G401 (cell line): ENCODE data around the gene TRIM9. TPM values are rescaled to one million over a fixed set of nuclear protein-coding genes. Genes with fewer than 3 reads are reported as not detected.
A peak's percentile ranks its signal among the peaks of the same experiment; 100 is the strongest.

Experiments used
- DNase-seq: peaks from one replicate; pipeline ENCODE4 v3.0.0-alpha.2; 2015; ENCODE audit warnings: low spot score
- in situ Hi-C: cut with HindIII; loops from 2 replicates; pipeline ENCODE4 v1.10.0; 2016; ENCODE audit warnings: low sequenced_read_pairs, mixed read lengths
- total RNA-seq: library from RNA; depleted of rRNA; stranded (reverse); fragments of >200 nt; shearing (Covaris generic); gene quantifications from 2 replicates; pipeline ENCODE4 v1.2.3, GENCODE V29; 2014; rRNA removed

Gene TRIM9
- total RNA-seq, result 0.31 and 0.41 TPM in 2 replicates

- peak; percentile 98 for DNase-seq
- in situ Hi-C loops, result no loop called here
Observed at GRCh38 chr14:51094901-51095853, at the start of gene TRIM9. Gene TRIM9, minus strand, starts transcription at chr14:51095105. Its CDS starts 166 bp downstream, at chr14:51094939.

- DNase-seq, result no peak
- in situ Hi-C loops, result no loop called here
Observed at GRCh38 chr14:51140856-51141255, 46.0 kb upstream of the TRIM9 start.

DNA sequence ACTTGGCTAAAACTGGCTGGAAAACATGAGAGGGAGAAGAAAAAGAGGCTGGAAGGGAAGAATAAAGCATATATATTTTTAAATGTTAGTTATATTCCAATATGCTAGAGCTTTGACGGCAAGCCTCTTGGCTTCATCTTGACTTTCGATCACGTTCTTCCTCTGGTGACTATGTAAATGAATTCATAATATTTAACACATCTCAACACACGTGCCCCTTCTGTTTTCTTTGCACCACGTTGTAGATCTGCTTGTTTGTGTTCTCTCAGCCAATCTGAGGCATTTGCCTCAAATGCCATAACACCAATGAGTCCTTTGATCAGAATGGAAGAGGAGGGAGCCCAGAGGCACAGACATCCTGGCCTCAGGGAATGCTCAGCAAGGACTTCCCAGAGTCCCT is 45.4 kb upstream of the TRIM9 start:
- DNase-seq, result no peak
- in situ Hi-C loops, result no loop called here

GRCh38 chr14:51139121-51139681 is 44.3 kb upstream of the TRIM9 start:
- in situ Hi-C loops, result no loop called here

DNA sequence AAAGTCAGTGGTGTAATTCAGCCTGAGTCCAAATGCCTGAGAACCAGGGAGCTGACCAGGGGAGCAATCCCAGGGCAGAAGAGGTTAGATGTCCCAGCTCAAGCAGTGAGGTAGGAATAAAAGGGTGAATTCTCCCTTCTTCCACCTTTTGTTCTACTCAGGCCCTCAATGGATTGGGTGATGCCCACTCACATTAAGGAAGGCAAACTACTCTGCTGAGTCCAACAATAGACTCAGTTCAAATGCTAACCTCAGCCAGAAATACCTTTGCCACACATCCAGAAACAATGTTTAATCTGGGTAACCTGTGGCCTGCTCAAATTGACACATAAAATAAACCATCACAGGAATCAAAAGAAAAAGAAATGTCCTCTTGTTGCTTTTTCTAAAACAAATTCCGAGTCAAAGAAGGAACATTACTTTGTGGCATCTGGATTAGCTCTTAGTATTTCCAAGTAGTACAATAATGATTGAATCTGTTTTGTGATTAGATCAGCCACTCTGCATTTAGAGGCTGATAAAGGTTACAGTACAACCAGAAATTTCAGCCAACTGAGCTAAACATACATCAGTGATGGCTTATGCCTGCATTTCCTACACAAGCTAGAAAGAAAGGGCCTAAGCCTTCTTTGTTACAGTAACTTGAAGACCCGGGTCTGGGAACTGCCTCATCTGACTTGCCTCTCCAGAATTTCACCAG is 43.6 kb upstream of the TRIM9 start:
- in situ Hi-C loops, result no loop called here
- no peak for DNase-seq

More at GRCh38 chr14:51139121-51139681, 44.3 kb upstream of the TRIM9 start:
- peak; percentile 8 for DNase-seq

DNA sequence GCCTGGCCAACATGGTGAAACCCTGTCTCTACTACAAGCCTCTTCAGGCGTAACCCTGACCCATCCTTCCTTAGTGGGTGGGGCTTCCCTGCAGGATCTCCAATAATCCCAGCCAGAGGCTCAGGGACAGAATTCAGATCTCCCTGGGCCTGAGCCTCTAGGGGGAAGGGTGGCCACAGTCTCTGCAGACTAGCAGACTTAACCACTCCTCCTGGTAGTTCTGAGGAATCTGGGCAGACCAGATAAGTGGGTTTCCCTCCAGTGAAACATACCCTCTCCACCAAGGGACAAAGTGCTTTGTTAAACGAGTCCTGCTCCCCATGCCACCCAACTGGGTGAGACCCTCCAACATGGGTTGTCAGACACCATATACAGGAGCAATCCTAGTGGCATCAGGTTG is 36.6 kb upstream of the TRIM9 start:
- DNase-seq, result no peak
- in situ Hi-C loops, result no loop called here

GRCh38 chr14:51129130-51129529 is 34.2 kb upstream of the TRIM9 start:
- in situ Hi-C loops, result no loop called here
- no peak for DNase-seq

- no peak for DNase-seq
- in situ Hi-C loops, result no loop called here
Observed at GRCh38 chr14:51124029-51124428, 29.1 kb upstream of the TRIM9 start.

DNA sequence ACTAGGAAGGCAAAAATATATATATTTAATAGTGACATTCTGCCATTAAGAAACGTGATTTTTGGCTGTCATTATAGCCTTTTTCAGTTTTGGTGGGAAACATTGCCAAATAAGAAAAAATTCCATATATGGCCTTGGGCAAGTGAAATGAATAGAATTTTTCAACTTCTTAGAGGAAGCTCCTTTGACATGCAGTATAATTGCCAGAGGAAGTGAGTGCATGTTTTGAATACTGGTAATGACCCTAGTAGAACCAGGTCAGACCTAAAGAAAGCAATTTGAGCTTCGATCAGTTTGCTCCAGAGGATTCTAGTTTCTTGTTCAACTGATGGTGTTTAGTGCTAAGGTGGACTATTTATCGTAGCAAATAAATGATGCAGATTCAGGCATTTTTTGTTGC is 26.2 kb upstream of the TRIM9 start:
- in situ Hi-C loops, result no loop called here

DNA sequence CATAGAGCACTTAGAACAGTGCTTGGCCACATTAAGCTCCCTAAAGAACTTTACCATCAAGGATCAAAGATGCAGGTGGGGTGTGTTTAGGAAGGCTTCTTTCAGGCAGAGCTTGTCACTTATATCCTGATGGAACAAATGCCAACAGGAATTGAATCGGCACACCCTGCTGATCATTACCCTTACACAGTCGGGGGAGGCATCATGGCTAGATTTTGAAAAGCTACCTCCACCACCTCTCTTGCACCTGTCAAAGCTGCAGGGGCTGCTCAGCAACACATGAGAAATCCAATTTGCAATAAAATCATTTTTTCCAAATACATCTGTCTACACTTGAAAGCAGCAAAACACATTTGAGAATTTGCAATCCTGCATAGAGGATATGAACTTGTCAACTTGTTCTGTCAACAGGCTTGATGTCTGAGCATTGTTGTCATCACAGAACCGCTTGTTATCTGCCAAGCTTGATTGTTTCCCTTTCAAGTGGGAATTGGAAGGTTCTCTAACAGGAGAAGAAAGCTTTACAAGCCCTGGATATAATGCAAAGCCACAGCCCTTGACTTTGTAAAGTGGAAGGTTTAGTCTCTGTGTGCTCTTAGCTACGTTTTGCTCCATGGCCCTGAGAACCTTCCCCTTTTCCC is 24.6 kb upstream of the TRIM9 start:
- no peak for DNase-seq
- in situ Hi-C loops, result no loop called here

More for the DNA sequence above, 26.2 kb upstream of the TRIM9 start:
- DNase-seq, result no peak

DNA sequence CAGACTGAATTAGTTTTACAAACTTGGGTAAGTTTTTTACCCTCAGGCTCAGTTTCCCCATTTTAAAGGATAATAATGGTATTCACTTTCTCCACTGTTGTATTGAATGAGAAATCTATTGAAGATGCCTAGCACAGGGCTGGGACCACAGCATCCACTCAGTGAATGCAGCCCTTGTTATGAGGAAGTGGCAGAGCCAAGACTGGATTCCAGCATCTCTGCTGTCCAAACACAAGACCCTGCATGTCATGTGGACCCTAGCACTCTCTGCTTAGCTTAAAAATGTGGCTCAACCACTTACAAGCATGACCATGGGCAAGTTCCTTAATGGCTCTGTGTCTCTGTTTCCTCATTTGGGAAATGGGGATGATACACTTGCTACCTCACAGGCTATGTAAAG is 24.1 kb upstream of the TRIM9 start:
- no peak for DNase-seq
- in situ Hi-C loops, result no loop called here

GRCh38 chr14:51117593-51117992 is 22.7 kb upstream of the TRIM9 start:
- in situ Hi-C loops, result no loop called here
- no peak for DNase-seq

DNA sequence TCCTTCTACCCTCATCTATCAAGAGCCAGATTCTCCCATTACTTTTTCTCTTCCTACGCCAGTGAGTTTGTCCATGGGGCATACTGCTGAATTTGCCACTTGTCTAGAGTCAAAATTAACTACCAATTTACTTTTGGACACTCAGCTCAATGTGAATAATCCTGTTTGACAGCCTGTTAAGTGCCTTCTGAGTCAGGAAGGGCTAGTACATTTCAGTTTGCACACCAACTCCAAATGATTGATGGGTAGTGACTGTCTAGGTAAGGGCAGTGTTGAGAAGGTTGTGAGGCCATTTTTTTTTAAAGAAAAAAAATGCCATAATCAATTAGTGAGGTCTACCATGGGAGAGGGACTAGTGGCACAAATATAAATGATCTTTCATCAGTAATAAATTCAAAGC is 21.8 kb upstream of the TRIM9 start:
- DNase-seq, result no peak
- in situ Hi-C loops, result no loop called here

DNA sequence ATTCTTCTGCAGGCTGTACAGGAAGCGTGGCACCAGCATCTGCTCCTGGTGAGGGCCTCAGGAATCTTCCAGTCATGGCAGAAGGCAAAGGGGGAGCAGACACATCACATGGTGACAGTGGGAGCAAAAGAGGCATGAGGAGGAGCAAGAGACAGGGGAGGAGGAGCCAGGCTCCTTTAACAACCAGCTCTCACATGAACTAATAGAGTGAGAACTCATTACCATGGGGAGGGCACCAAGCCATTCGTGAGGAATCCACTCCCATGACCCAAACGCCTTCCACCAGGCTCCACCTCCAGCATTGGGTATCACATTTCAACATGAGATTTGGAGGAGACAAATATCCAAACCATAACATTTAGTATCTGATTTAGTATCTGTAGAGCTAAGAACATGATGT is 14.7 kb upstream of the TRIM9 start:
- in situ Hi-C loops, result no loop called here
- DNase-seq, result no peak

DNA sequence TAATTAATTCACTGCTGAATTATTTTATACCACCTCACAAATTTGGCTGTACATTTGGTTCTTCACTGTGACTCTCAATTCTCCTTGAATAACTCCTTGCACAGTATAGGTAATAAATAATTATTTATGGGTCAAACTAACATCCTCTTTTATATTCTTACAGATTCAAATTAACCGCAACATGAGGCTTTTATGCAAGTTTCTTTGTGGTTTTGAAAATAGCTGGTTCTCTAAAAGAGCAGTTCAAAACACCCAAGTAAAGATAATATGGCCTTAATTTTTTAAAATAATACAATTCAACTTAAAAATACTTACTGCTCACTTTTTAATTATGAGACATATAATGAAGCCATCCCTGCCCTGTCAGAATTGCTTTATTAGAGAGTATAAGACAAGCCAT is 12.9 kb upstream of the TRIM9 start:
- DNase-seq, result no peak
- in situ Hi-C loops, result no loop called here

DNA sequence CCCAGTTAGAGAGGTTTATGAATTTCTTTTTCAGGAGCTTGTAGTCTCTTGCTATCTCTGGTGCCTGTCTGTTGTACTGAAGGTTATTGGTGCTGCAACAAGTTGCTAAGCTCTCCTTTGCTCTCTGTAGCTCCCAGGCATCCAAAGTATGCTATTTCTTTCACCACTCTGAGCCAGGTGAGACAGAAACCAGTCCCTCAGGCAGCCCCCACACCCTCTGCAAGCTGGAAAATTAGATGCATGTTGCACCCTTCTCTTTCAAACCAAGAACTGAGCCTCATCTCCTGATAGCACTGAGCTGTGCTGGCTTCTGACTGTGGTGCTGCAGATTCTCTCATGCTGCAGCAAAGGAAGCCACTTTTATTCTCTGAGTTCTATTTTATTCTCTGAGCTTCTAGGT is 9.6 kb upstream of the TRIM9 start:
- in situ Hi-C loops, result no loop called here
- no peak for DNase-seq

- in situ Hi-C loops, result no loop called here
- no peak for DNase-seq
Observed at GRCh38 chr14:51097287-51097686, 2.4 kb upstream of the TRIM9 start.

- no peak for DNase-seq
- in situ Hi-C loops, result no loop called here
Observed at GRCh38 chr14:51096870-51097269, 2.0 kb upstream of the TRIM9 start.
